ENCODE results near the gene REG4.

REG4 gene

DNA sequence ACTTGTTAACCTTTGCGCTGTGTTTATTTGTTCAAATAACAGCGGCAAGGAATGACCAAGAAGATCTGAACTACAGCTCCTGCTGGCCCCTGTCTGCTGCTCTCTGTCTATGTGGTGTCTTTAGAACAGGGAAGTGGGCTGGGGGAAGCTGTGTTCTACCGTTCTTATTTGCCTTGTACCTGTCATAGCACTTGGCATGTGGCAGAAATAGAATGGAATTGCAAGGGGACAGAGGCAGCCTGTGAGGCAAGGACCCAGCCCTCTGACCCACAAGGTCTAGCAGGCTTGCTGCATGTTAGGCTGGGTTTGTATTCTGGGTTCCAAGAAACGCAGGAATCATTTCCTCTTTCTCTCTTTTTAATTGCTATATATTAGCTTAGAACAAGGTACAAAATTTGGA lies 63.2 kb downstream of the REG4 start:
- in situ Hi-C loops (cut with MboI; ENCODE audit: low sequenced_read_pairs, unreplicated experiment): no loop called here
- no peak for DNase-seq (ENCODE audit: low spot score)
- TF ChIP-seq CTCF (IDR thresholded peaks at IDR 0.05; ENCODE audit: borderline replicate concordance, control extremely low read depth, extremely low read depth, insufficient read depth, missing control alignments): no peak

DNA sequence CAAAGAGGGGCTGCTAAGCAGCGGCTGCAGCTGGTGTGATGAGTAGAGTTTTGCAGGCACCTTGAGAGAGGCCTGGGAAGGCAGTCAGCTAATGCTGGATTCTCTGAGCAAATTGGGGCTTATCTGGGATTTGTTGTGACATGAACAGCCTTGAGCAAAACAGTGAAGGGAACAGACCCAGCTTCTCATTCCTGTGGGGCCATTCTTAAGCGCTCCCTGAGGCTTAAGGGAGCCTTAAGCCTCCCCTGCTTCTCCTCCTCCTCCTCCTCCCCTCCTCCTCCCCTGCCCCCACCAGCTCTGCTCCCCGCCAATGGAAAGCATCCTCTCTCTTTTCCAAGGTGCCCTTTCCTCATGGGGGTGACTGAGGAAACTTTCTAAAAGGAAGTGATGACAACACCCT lies 63.8 kb downstream of the REG4 start:
- no peak for DNase-seq (ENCODE audit: low spot score)
- in situ Hi-C loops (cut with MboI; ENCODE audit: low sequenced_read_pairs, unreplicated experiment): no loop called here
- TF ChIP-seq CTCF (IDR thresholded peaks at IDR 0.05; ENCODE audit: borderline replicate concordance, control extremely low read depth, extremely low read depth, insufficient read depth, missing control alignments): no peak

- no peak for TF ChIP-seq CTCF (IDR thresholded peaks at IDR 0.05; ENCODE audit: borderline replicate concordance, control extremely low read depth, extremely low read depth, insufficient read depth, missing control alignments)
- in situ Hi-C loops (cut with MboI; ENCODE audit: low sequenced_read_pairs, unreplicated experiment): no loop called here
- DNase-seq (ENCODE audit: low spot score): no peak
Measured at GRCh38 chr1:119745034-119745433, 66.2 kb downstream of the REG4 start.

DNA sequence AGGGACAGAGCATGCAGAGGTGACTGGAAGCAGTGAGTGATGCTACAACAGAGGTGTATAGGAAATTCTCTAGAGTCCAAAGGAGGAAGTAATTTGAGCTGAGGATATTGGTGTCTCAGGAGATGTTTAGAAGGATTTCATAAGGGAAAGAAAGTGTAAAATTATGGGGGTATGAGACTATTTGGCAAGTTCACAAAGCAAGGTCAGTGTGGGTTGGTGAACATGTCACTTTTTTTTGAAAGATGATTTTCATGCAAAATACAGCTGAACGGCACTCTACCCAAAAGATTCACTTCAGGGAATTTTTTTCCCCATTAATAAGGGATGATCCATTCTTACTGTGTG lies 66.7 kb downstream of the REG4 start:
- in situ Hi-C loops (cut with MboI; ENCODE audit: low sequenced_read_pairs, unreplicated experiment): no loop called here
- DNase-seq (ENCODE audit: low spot score): no peak
- no peak for TF ChIP-seq CTCF (IDR thresholded peaks at IDR 0.05; ENCODE audit: borderline replicate concordance, control extremely low read depth, extremely low read depth, insufficient read depth, missing control alignments)

All from GM13976 (cell line).